ENCODE results near the gene DTL. TPM values are rescaled to one million over a fixed set of nuclear protein-coding genes. Genes with fewer than 3 reads are reported as not detected.

DTL gene
- total and polyA plus RNA-seq, 2 of the 13 experiments (the other 11 are each of a cell fraction or from before 2014, with no cell fraction given) = 10.4 to 32.8 TPM

GRCh38 chr1:212035835-212036605 is 472 bp downstream of the DTL start (continued):
- TF ChIP-seq ZNF318 (CRISPR knock-in tag; IDR thresholded peaks at IDR 0.05) (no peak), ZNF784 (CRISPR knock-in tag; IDR thresholded peaks at IDR 0.05; ENCODE audit: borderline replicate concordance) (no peak), WIZ (CRISPR knock-in tag; IDR thresholded peaks at IDR 0.05) (no peak), CREM (IDR thresholded peaks at IDR 0.05) (peak; percentile 14; the same call in 1 of the 2 replicates), CREM (CRISPR knock-in tag; IDR thresholded peaks at IDR 0.05) (no peak), CBX5 (CRISPR knock-in tag; IDR thresholded peaks at IDR 0.05; ENCODE audit: borderline replicate concordance) (0 out of 2 replicates have a peak, but pooled peaks have one; percentile 7), GPN1 (CRISPR knock-in tag; IDR thresholded peaks at IDR 0.05; ENCODE audit: borderline replicate concordance) (no peak), NR2F6 (IDR thresholded peaks at IDR 0.05) (no peak), NR2F6 (CRISPR knock-in tag; IDR thresholded peaks at IDR 0.05) (no peak), RNF2 (conservative IDR thresholded peaks at IDR 0.05; ENCODE audit: low read depth) (no peak), ZNF142 (CRISPR knock-in tag; IDR thresholded peaks at IDR 0.05) (no peak), NAIF1 (CRISPR knock-in tag; IDR thresholded peaks at IDR 0.05; ENCODE audit: borderline replicate concordance) (no peak), HDAC2 (CRISPR knock-in tag; IDR thresholded peaks at IDR 0.05) (0 out of 2 replicates have a peak, but pooled peaks have one; percentile 31), SP2 (CRISPR knock-in tag; IDR thresholded peaks at IDR 0.05) (no peak), NFRKB (IDR thresholded peaks at IDR 0.05) (no peak), ZNF235 (CRISPR knock-in tag; IDR thresholded peaks at IDR 0.05; ENCODE audit: borderline replicate concordance) (0 out of 2 replicates have a peak, but pooled peaks have one; percentile 60)

Measured in HepG2 (cell line).